ENCODE measurements around the gene ANGPTL7.

ANGPTL7 gene

GRCh38 chr1:11238311-11238710, 49.2 kb downstream of the ANGPTL7 start:
- no peak for DNase-seq
- in situ Hi-C loops (cut with HindIII; ENCODE audit: low pct_ligation_motif_present, low pct_unique_long_range_greater_than_20kb, low sequenced_read_pairs): no loop called here

GRCh38 chr1:11245248-11245647, 56.1 kb downstream of the ANGPTL7 start:
- in situ Hi-C loops (cut with HindIII; ENCODE audit: low pct_ligation_motif_present, low pct_unique_long_range_greater_than_20kb, low sequenced_read_pairs): no loop called here
- DNase-seq: no peak

All from ACHN (cell line).